Measurements from ENCODE around the gene GRIN3B. TPM values are rescaled to one million over a fixed set of nuclear protein-coding genes. Genes with fewer than 3 reads are reported as not detected.

The GRIN3B gene
- total and polyA plus RNA-seq, 2 of the 8 experiments (the other 6 are each of a cell fraction or from before 2014, with no cell fraction given) = 0.45 to 1.0 TPM

DNA sequence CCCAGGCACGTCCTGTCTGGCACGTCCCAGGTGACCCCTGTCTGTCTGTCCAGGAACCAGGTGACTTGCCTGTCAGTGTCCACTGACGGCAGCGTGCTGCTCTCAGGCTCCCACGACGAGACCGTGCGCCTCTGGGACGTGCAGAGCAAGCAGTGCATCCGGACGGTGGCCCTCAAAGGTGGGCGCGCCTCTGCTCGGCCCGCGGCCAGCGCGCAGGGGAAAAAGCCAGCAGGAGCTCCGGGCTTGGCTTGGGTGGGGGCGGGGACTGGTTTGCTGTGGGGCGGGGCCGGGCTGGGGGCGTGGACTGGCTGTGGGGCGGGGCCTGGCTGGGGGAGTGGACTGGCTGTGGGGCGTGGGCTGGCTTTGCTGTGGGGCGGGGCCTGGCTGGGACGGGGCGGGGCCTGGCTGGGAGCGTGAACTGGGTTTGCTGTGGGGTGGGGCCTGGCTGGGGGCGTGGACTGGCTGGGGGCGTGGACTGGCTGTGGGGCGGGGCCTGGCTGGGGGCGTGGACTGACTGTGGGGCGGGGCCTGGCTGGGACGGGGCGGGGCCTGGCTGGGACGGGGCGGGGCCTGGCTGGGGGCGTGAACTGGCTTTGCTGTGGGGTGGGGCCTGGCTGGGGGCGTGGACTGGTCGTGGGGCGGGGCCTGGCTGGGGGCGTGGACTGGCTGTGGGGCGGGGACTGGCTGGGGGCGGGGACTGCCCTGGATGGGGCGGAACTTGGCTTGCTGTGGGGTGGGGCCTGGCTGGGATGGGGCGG is 8.9 kb upstream of the GRIN3B start:
- 95% methylated on average over 20 of the region's 47 CpGs; no CpG with 5 or more reads in 1 of the 2 experiments for WGBS, 2 experiments (ENCODE audit: extremely low coverage in 1 of 2, insufficient coverage in 1 of 2, insufficient read length in 1 of 2, insufficient replicate concordance in 2 of 2, low coverage in 1 of 2, low lambda C conversion rate in 2 of 2, missing lambda C conversion rate in 1 of 2)
- peaks cover 0 to 6% (median 4%) of the 10 kb centered on the region in 4 experiments; a peak in 3 of 7 replicates for H3K4me1 ChIP-seq (replicated peaks in 1 of 4; ENCODE audit: control insufficient read depth in 3 of 4, insufficient read depth in 4 of 4, low read length in 3 of 4)
- no peak overlapping the region for H2BK15ac ChIP-seq (ENCODE audit: low read length)
- peaks cover 9 to 23% of the 10 kb centered on the region in 2 experiments for H4K20me1 ChIP-seq (replicated peaks in 1 of 2; ENCODE audit: control insufficient read depth in 1 of 2, insufficient read depth in 2 of 2, low read length in 2 of 2)
- peak in 1 of 2 experiments; percentile 86 for DNase-seq (ENCODE audit: low read depth in 1 of 2, low spot score in 2 of 2)
- no peak overlapping the region for H3K18ac ChIP-seq (ENCODE audit: extremely low read depth, low read length)
- 0 out of 4 replicates have a peak, but pooled peaks cover 0 to 2% of the 10 kb centered on the region in 2 experiments for H3K79me2 ChIP-seq (ENCODE audit: control insufficient read depth in 1 of 2, insufficient read depth in 2 of 2, low read length in 2 of 2)
- H3K4me2 ChIP-seq (ENCODE audit: insufficient read depth in 1 of 2, low read depth in 2 of 2, low read length in 2 of 2) = no peak overlapping the region
- H3K27me3 ChIP-seq (replicated peaks in 1 of 4; ENCODE audit: control insufficient read depth in 3 of 4, extremely low read depth in 1 of 4, insufficient read depth in 3 of 4, low read length in 3 of 4) = no peaks in the 10 kb centered on the region
- no peak overlapping the region for H4K8ac ChIP-seq (ENCODE audit: extremely low read depth, insufficient read depth, low read length)
- no peaks in the 10 kb centered on the region; the same call in 1 of the 2 replicates for H3K79me1 ChIP-seq (ENCODE audit: low read depth, low read length)
- ChIA-PET POLR2A (ENCODE audit: partially characterized antibody) (interaction anchor here (0.9 to 1.5 kb wide), 7 partner anchors 10 to 278 kb away, joined by 3 to 9 read pairs (median 4); partner anchors contain the start of genes CIRBP and CNN2), CTCF (ENCODE audit: partially characterized antibody) (interaction anchor here (0.6 to 2.3 kb wide), 5 partner anchors 14 to 316 kb away, joined by 3 to 5 read pairs (median 3); no protein-coding TSS in a partner anchor)
- H3K23ac ChIP-seq (ENCODE audit: insufficient read length) = no peak overlapping the region
- H2AK5ac ChIP-seq (ENCODE audit: low read depth, low read length) = no peak overlapping the region; the same call in 1 of the 2 replicates
- no peaks in the 10 kb centered on the region for H3K9me3 ChIP-seq (ENCODE audit: insufficient read depth in 2 of 2, low read depth in 1 of 2, low read length in 1 of 2)
- H2BK12ac ChIP-seq (ENCODE audit: low read depth, low read length) = no peak overlapping the region
- H3K9ac ChIP-seq (replicated peaks in 1 of 4; ENCODE audit: extremely low read depth in 1 of 4, low read depth in 3 of 4, low read length in 3 of 4) = no peak overlapping the region
- H3K23me2 ChIP-seq (ENCODE audit: low read depth, low read length) = peaks cover 2% of the 10 kb centered on the region; the same call in 1 of the 2 replicates
- no peak overlapping the region for H2BK20ac ChIP-seq (ENCODE audit: low read length)
- H3K27ac ChIP-seq (ENCODE audit: low read depth, low read length) = no peak overlapping the region
- H2AFZ ChIP-seq (ENCODE audit: low read length) = no peak overlapping the region
- H3K56ac ChIP-seq (replicated peaks; ENCODE audit: insufficient read length, low read depth, low read length) = no peak overlapping the region
- no peak overlapping the region for H4K5ac ChIP-seq (ENCODE audit: insufficient read length, low read depth, low read length)
- H3K14ac ChIP-seq (ENCODE audit: insufficient read length) = no peak overlapping the region
- no peak for FAIRE-seq
- H2BK120ac ChIP-seq (replicated peaks; ENCODE audit: low read depth, low read length) = no peak overlapping the region
- no peak overlapping the region for H4K91ac ChIP-seq (replicated peaks; ENCODE audit: insufficient read length, low read length)
- no peak overlapping the region for H3K4me3 ChIP-seq (ENCODE audit: extremely low read depth in 1 of 4, insufficient read depth in 2 of 4, low read depth in 3 of 4, low read length in 4 of 4)
- no peak overlapping the region for H2BK5ac ChIP-seq (ENCODE audit: low read depth, low read length)
- no peak overlapping the region for H3K4ac ChIP-seq (replicated peaks; ENCODE audit: insufficient read length, low read depth, low read length)
- peaks cover 4 to 38% (median 18%) of the 10 kb centered on the region in 4 experiments; a peak in 6 of 8 replicates for H3K36me3 ChIP-seq (ENCODE audit: control insufficient read depth in 2 of 4, insufficient read depth in 4 of 4, low read length in 3 of 4)
- TF ChIP-seq RNF2 (IDR thresholded peaks at IDR 0.05; ENCODE audit: borderline replicate concordance, low read depth, low read length, missing control alignments, poor library complexity, severe bottlenecking) (no peak), BRCA1 (IDR thresholded peaks at IDR 0.05; ENCODE audit: low read depth, low read length) (no peak), RXRA (IDR thresholded peaks at IDR 0.05; ENCODE audit: insufficient read depth, low read depth, low read length) (no peak), CBX8 (IDR thresholded peaks at IDR 0.05; ENCODE audit: borderline replicate concordance, low read depth, low read length) (no peak), KDM1A (IDR thresholded peaks at IDR 0.05; ENCODE audit: borderline replicate concordance, low read length) (no peak), NANOG (IDR thresholded peaks at IDR 0.05; ENCODE audit: insufficient read depth, low read depth, low read length, poor library complexity, severe bottlenecking) (no peak), CTCF (IDR thresholded peaks at IDR 0.05; ENCODE audit: control extremely low read depth in 1 of 3, insufficient read depth in 1 of 3, low read depth in 1 of 3, low read length in 3 of 3) (no peak), NRF1 (IDR thresholded peaks at IDR 0.05; ENCODE audit: low read depth, low read length) (no peak)

Measured in H1 (cell line).